NCI-H524 treated with DMSO at 0.1 percent for 48 hours (cell line): ENCODE measurements around the gene GUCY2C.
"Not testable (repeated sequence)": the region's sequence is repeated elsewhere in the genome, so short reads cannot be mapped to it uniquely, and the experiment has no call there.

Experiments
- DNase-seq: peaks from one replicate; lab custom pipeline; 2025; lab: John Stamatoyannopoulos, UW

Gene GUCY2C

DNA sequence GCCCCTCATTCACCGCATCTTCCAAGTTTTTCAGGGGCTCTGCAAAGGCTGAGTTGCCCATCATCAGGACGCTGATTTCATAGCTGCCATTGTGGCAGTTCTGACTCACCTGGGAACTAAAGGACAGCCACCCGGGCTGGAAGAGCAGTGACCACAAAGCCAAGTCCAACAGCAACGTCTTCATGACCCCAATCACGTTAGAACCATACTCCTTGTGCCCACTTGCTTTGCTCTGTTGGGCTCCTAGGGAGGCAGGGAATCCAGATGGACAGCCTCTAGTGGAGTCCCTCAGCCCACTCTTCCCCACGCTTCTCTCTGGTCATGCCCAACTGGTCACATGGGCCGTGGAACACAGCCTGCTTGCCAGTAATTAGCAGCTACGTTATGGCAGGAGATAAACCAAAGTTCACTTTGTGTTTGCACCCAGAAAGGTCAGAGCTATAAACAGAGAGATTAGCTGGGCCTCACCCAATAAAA is at the start of gene GUCY2C:
TSS of gene GUCY2C (minus strand) at position 335 of the 477 bp plus-strand sequence. CDS start at position 184, 151 bp downstream.
- DNase-seq, result no peak

DNA sequence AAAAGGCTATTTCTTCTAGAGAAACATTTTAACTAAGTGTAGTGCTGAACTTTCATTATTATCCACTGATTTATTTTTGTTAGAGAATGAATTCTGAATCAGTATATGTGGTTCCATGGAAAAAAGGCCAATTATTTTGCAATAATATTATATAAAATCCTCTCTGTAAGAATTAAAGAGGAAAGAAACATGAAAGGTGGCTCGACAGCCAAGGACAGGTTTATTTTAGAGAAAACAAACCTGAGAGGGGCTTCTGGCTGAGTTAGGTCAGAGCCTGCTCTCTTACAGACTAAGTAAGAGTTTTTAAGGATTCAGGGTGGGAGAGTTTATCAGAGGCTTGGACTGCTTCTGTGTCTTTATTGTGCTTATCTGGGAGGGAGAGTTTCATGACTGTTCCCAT is 46.7 kb upstream of the GUCY2C start:
- no peak for DNase-seq

DNA sequence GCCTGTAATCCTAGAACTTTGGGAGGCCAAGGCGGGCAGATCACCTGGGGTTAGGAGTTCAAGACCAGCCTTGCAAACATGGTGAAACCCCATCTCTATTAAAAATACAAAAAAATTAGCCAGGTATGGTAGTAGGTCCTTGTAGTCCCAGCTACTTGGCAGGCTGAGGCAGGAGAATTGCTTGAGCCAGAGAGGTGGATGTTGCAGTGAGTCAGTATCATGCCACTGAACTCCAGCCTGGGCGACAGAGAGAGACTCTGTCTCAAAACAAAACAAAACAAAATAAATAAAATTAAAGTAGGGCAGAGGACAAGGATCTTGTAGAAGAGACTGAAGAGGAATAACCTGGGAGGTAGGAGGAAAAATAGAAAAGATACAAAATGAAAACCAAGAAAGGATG is 45.5 kb upstream of the GUCY2C start:
- DNase-seq, result no peak

DNA sequence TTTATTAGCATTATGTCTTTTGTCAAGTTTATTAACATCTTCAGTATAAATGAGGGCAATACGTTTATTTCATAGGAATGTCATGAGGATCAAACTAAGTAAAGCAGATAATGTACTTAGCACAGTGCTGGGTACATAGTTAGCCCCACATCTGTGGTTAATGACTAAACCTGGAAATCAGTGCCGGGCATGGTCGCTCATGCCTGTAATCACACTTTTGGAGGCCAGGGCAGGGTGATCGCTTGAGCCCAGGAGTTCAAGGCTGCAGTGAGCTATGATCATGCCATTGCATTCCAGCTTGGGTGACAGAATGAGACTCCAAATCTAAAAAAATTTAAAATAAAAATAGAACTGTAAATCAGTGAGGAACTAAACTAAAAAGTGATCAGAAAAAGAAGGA is 44.8 kb upstream of the GUCY2C start:
- no peak for DNase-seq

GRCh38 chr12:14736441-14736840 is 40.0 kb upstream of the GUCY2C start:
- not testable (repeated sequence) for DNase-seq

GRCh38 chr12:14731821-14732220 is 35.4 kb upstream of the GUCY2C start:
- DNase-seq, result no peak

- no peak for DNase-seq
These were observed 33.2 kb upstream of the GUCY2C start for GRCh38 chr12:14729586-14729985.

DNA sequence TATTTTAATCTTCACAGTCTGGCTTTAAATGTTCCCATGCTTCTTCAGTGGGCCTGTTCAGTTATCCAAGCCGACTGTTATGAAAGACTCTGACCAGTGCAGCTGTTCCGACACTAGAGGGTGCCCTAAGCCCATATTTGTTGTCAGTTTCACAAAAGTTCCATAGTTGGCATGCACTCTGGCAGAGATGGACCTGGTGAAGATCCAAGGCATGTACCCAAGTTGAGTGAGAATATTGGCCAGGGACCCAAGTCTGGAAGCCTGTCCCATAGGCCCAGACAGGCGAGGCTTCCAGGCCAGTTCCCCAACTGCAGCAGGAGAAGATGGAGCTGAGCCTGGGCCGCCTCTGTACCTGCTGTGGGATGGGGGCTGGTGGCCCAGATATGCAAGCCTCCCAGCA is 27.4 kb upstream of the GUCY2C start:
- DNase-seq, result no peak

- no peak for DNase-seq
These were observed 20.5 kb upstream of the GUCY2C start for GRCh38 chr12:14716848-14717444.

DNA sequence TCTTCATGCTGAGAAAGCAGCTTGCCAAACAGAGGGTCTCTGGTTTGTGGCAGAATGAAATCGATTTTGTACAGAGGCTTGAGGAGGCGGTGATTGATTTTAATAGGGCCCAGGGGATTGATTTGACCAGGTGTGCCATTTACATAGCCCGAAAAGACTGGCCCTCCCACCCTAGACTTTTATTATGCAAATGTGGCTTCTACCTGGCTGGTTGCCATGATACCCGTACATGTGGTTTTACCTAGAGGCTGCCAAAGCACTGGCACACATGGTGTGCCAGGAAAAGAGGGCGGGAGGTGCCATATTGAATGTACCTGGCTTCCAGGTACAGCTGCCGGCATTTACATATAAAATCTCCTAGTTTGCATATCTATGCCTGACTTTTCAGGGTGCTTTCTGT is 18.0 kb upstream of the GUCY2C start:
- no peak for DNase-seq

- no peak for DNase-seq
These were observed 14.4 kb upstream of the GUCY2C start for GRCh38 chr12:14710632-14711320.

DNA sequence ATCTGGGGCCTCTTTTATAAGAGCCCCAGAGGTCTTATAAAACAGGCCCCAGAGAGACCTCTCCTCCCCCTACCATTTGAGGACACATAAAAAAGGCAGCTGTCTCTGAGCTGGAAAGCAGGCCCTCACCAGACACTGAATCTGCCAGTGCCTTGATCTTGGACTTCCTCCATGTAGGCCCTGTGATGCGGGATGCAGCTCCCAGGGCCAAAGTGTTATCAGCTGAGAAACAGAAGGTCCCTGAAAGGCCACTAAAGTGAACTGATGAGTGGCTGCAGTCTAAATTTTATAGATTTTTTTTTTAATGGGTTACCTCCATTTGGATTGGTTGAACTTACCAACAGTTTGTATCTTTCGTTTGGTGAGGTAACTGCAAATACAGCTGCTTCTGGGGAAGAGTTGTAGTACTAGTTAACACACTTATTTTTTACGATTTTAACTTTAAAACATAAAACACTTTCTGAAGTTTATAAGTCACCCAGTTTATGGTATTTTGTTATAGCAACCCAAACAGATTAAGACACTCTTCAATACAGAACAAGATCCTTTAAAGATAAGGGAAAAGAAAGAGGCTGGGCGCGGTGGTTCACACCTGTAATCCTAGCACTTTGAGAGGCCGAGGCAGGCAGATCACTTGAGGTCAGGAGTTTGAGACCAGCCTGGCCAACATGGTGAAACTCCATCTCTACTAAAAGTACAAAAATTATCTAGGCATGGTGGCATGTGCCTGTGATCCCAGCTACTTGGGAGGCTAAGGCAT is 5.6 kb upstream of the GUCY2C start:
- no peak for DNase-seq

- no peak for DNase-seq
These were observed 4.5 kb upstream of the GUCY2C start for GRCh38 chr12:14700935-14701334.

DNA sequence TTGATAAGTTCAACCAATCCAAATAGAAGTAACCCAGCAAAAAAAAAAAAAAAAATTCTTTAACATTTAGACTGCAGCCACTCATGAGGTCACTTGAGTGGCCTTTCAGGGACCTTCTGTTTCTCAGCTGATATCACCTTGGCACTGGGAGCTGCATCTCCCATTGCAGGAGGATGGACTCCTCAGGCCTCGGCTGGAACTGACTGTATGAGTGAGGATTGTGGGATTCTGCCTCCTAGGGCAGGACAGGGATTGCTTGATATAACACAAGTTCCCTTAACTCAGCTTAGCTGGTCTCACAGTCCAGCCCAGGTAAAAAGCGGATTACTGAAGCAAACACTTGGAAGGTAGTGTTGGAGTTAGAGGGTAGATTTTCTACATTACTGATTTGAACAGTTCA is 3.5 kb upstream of the GUCY2C start:
- DNase-seq, result no peak

DNA sequence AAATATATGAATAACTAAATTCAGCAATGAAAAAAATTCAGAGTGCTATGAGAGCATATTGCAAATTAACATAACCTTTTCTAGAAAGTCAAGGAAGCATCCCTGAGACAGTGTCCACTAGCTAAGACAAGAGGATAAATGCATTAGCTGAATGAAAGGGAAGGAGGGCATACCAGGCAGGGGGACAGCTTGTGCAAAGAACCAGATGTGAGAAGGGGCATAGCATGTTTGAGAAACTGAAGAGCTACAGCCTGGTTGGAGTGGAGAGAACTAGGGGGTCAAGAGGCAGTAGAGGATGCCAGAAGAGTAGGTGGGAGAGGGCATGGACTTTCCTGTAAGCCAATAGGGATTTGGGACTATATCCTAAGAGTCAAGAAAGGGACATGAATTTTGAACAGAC is 2.2 kb upstream of the GUCY2C start:
- DNase-seq, result no peak

DNA sequence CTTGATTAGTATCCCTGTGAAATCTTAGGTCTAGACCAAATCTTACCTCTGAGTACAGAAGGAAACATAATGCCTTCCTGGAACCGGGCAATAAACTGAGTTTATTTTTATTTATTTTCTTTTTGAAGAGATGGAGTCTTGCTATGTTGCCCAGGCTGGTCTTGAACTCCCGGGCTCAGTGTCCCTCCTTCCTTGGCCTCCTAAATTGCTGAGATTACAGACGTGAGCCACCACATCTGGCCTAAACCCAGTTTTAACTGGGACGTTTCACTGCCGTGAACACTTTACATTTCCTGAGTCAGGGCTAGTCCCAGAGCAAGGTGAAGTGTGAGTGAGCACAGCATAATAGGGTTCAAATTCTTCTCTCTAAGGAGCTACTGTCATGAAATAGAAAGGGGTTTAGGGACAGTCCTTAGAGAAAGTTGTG is 671 bp downstream of the GUCY2C start:
- DNase-seq, result no peak

DNA sequence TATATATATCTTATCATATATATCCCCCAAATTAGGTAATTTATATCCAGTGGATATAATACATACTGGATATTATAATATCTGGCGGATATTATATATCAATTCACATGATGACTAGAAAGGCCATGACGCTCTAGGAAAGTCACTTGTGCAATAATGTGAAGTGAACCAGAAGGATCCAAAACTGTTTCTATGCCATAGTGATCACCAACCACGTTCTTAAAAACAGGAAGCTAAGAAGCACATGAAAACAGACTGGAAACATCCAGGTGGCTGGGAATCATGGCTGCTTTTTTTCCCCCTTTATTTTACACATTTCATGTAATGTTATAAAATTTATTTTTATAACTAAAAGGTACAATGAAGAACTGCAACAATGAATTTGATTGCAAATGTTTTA is 1.4 kb downstream of the GUCY2C start:
- no peak for DNase-seq

- DNase-seq, result no peak
These were observed 2.2 kb downstream of the GUCY2C start for GRCh38 chr12:14694145-14694714.

GRCh38 chr12:14693116-14693515 is 3.3 kb downstream of the GUCY2C start:
- DNase-seq, result no peak

DNA sequence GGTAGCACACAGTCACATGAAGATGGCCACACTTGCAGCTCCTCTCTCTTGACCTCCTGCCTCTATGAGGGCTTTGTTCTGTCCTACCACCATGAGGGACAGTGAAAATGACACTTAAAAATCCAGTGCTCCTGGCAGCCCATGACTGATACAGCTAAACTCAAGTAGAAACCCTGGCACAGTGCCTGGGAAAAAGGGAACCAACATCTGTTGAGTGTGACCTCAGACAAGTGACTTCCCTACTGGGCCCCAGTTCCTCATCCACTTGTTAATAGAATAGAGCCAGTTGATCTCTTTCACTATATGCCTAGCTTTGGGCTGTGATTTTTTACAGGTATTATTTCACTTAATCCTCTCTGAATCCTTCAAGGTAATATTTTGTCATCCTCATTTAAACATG is 4.8 kb downstream of the GUCY2C start:
- peak; percentile 52 for DNase-seq

DNA sequence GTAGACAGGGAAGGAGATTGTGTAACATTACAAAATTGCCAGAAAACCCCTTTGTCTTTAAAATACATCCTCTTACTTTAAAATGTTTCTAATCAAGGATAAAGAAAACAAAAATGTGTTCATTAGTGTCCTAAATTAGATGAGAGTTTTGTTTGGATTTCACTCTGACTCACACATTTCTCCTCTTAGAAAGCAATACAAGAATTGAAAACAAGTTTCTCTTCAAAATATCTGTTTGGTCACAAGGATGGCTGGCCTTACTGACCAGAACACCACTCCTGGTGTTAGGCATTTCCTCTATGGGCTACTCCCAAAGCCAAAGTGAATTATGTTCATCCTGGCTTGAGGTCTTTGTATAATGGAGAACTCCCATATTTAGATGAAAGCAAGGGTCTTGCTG is 6.4 kb downstream of the GUCY2C start:
- no peak for DNase-seq

- no peak for DNase-seq
These were observed 7.3 kb downstream of the GUCY2C start for GRCh38 chr12:14689144-14689543.

DNA sequence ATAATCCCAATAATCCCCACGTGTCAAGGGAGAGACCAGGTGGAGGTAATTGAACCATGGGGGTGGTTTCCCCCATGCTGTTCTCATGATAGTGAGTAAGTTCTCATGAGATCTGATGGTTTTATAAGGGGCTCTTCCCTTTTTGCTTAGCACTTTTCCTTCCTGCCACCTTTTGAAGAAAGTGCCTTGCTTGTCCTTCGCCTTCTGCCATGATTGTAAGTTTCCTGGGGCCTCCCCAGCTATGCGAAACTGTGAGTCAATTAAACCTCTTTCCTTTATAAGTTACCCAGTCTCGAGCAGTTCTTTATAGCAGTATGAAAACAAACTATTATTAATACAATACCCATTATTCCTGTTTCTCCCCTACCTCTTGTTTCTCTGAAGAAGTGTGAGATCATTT is 14.2 kb downstream of the GUCY2C start:
- not testable (repeated sequence) for DNase-seq
